Ammon's horn (tissue), 1 donor: Measurements from ENCODE around the gene CYP3A4.
"Not testable (repeated sequence)": the region's sequence is repeated elsewhere in the genome, so short reads cannot be mapped to it uniquely, and the experiment has no call there.

Experiments used
- DNase-seq: peaks from one replicate; pipeline ENCODE4 v3.0.0-alpha.2; 2016; ENCODE audit warnings: low spot score

The CYP3A4 gene

GRCh38 chr7:99751322-99752052 lies 32.5 kb downstream of the CYP3A4 start:
- not testable (repeated sequence) for DNase-seq

- DNase-seq, result no peak
Measured at GRCh38 chr7:99748846-99749579, 35.0 kb downstream of the CYP3A4 start.

DNA sequence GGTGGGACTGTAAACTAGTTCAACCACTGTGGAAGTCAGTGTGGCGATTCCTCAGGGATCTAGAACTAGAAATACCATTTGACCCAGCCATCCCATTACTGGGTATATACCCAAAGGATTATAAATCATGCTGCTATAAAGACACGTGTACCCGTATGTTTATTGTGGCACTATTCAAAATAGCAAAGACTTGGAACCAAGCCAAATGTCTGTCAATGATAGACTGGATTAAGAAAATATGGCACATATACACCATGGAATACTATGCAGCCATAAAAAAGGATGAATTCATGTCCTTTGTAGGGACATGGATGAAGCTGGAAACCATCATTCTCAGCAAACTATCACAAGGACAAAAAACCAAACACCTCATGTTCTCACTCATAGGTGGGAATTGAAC lies 37.1 kb downstream of the CYP3A4 start:
- not testable (repeated sequence) for DNase-seq

- not testable (repeated sequence) for DNase-seq
Measured at GRCh38 chr7:99745395-99745794, 38.6 kb downstream of the CYP3A4 start.

DNA sequence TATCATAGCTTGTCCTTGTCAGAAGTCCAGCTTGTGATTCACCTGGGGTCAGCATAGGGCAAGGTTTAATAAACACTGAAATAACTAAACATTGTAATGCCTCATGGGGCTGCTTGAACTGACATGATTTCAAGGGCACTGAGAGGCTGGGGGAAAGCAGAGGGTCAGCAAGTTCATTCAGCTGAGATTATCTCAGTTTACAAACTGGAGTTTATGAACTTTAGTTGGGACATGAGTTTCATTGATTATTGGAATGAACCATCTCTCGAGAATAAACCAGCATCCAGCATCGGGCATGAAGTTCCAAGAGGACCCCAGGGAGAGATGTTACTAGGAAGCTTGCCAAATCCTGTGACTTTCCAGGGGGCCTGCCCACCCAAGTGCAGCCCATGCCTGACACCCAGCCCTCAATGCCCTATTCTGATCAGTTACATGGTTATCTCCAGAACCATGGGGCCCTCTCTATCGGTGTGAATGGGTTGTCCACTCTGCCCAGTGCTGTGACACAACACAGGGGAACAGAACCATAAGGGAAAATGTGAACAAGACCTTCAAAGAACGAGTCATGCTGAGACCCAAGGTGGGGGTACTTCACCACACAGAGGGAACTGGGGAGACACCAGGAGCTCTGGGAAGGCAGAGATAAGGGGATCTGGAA lies 41.1 kb downstream of the CYP3A4 start:
- DNase-seq, result no peak

- DNase-seq, result no peak
Measured at GRCh38 chr7:99741441-99741795, 42.6 kb downstream of the CYP3A4 start.

DNA sequence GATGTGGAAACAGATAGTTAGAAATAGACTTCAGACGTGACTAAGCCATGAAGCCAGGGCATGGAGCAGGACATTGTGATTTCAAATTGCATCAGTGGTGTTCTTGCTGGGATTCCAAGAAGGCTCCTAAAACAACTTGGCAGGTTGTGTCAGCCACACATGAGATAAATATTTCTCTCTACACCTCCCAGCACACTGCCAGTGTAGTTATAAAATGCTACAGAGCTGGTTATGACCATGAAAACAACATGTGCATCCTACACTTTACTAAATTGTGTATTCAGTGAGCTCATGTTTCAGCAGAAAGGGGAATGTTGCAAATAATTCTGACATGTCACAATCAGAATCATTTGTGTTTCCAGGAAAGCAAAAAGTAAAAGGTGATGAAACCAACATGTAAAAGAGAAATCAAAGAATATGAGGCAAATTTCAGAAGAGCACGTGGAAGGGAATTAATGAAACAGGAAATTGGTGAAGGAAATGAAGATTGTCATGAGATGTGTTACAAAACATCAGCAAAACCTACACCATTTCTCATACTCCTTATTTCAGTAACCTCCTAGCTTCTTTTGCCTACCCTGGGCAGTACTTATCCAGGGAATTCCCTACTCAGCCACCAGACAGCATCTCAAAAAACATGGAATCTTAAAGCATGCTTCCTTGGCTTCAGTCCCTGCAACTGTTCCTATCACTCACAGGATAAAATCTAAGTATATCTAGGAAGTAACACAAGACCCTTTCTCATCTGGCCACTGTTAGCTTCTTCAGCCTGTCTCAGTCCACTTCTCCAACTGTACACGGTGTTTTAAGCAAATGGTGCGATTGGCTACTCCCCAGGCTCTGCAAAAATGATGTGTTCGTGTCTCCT lies 43.2 kb downstream of the CYP3A4 start:
- no peak for DNase-seq

- DNase-seq, result no peak
Measured at GRCh38 chr7:99739699-99740572, 44.0 kb downstream of the CYP3A4 start.

GRCh38 chr7:99737726-99738125 lies 46.3 kb downstream of the CYP3A4 start:
- DNase-seq, result no peak

DNA sequence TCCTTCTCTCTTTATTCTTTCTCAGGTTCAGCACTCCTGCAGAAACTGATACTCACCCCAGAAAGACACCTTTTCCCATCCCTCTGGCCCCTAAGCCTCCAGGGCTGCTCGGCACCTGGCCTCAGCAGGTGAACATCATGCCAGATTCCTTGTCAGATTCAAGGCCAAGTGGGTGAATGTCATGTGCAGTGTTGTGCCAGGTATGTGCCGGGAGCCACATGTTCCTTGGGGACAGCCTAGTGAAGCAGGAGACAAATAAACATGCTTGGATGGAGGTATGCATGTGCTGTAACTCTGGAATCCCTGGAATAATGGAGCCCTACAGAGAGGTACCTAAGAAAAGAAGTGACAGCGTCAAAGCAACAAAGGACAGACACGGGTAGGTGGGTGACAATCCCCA lies 47.3 kb downstream of the CYP3A4 start:
- not testable (repeated sequence) for DNase-seq

GRCh38 chr7:99734987-99735386 lies 49.0 kb downstream of the CYP3A4 start, which contains the start of gene CYP3A7:
Gene CYP3A7, minus strand, starts transcription at chr7:99735196. Its CDS starts 103 bp downstream, at chr7:99735093.
- DNase-seq, result no peak

GRCh38 chr7:99733448-99733847 lies 50.5 kb downstream of the CYP3A4 start:
- DNase-seq, result no peak

DNA sequence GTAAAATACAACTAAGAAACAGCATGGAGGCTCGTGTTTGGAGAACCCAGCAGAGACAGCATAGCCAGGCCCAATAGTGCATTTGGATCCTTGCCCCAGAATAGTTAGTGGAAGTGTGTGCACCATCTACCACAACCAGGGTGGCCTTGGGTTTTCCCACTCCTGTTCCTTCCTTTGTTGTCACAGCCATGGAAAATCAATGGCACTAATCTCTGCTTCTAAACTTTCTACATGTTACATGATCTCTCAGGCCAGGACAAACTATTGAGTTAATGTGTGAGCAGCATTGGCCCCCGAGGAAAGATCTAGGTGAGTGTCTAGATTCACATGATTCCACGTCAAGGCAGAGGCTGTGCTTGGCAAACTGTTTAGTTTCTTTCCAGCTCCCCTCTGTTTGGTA lies 51.0 kb downstream of the CYP3A4 start:
- no peak for DNase-seq

GRCh38 chr7:99731638-99732374 lies 52.2 kb downstream of the CYP3A4 start:
- DNase-seq, result no peak

- DNase-seq, result no peak
Measured at GRCh38 chr7:99730992-99731391, 53.0 kb downstream of the CYP3A4 start.

- no peak for DNase-seq
Measured at GRCh38 chr7:99730238-99730810, 53.7 kb downstream of the CYP3A4 start.

DNA sequence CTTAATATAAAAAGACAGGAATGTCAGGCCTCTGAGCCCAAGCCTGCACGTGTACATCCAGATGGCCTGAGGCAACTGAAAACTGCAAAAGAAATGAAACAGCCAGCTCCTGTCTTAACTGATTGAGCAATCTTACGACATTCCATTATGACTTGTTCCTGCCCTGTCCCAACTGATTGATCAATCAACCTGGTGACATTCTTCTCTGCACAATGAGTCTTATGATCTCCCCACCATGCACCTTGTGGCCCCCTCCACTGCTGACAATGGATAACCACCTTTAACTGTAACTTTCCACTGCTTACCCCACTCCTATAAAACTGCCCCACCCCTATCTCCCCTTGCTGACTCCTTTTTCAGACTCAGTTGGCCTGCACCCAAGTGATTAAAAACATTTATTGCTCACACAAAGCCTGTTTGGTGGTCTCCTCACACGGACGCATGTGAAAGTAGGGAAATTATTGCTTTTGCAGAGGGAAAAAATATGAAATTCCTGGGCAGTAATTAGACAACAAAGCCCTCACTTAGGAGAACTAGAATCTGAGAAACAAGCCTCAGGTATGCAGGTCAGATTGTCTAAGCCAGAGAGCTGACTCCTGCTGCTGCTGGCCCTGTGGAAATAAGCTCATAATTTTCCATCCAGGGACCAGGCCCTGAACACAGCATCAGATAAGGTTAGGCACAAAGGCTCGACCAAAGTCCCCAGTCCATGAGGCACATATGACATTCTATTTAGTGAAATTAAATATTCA lies 54.3 kb downstream of the CYP3A4 start:
- no peak for DNase-seq

DNA sequence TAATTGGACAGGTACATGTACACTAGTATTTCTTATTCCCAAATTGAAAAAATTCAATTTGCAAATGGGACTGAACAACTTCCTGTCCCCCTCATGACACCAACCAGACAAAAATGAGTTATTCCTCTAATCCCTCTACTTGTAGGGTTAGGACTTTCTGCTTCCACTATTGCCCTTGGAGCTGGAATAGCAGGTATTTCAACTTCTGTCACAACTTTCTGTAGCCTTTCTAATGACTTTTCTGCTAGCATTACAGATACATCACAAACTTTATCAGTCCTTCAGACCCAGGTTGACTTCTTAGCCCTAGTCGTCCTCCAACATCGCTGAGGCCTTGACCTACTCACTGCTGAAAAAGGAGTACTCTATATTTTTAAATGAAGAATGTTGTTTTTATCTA lies 55.4 kb downstream of the CYP3A4 start:
- DNase-seq, result no peak

DNA sequence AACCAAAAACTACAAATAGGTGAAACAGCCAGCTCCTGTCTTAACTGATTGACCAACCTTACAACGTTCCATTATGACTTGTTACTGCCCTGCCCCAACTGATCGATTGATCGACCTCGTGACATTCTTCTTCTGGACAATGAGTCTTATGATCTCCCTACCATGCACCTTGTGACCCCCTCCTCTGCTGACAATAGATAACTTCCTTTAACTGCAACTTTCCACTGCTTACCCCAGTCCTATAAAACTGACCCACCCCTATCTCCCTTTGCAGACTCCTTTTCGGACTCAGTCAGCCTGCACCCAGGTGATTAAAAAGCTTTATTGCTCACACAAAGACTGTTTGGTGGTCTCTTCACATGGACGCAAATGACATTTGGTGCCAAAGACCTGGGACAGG lies 60.8 kb downstream of the CYP3A4 start:
- not testable (repeated sequence) for DNase-seq
